ENCODE measurements around the gene HTT. TPM values are rescaled to one million over a fixed set of nuclear protein-coding genes. Genes with fewer than 3 reads are reported as not detected.

Gene HTT
- polyA plus RNA-seq, 3 donors, result 10.2 to 19.0 (median 12.2) TPM

- H3K27ac ChIP-seq (ENCODE audit: low read depth, low read length), result no peak overlapping the region
- 83 to 91% (median 87%) methylated on average over 23 of the region's 23 CpGs for WGBS, 3 donors
Observed at GRCh38 chr4:3234171-3235029, 159.9 kb downstream of the HTT start.

DNA sequence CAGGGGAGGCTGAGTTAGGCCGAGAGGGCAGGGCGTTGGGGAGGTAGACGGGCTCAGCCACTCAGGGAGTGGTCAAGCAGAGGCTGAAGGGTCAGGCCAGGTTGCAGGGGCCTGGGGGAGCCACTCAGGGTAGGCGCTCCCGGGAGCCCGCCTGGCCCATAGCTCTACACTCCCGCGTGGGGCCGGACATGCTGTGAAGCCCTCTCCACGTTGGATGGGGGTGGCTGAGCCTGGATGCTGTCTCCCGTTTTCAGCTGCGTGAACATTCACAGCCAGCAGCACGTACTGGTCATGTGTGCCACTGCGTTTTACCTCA is 160.5 kb downstream of the HTT start:
- whole genome bisulfite sequencing, 3 donors, result 89 to 93% (median 92%) methylated on average over 13 to 14 of the region's 14 CpGs
- H3K27ac ChIP-seq (ENCODE audit: low read depth, low read length), result no peak overlapping the region

DNA sequence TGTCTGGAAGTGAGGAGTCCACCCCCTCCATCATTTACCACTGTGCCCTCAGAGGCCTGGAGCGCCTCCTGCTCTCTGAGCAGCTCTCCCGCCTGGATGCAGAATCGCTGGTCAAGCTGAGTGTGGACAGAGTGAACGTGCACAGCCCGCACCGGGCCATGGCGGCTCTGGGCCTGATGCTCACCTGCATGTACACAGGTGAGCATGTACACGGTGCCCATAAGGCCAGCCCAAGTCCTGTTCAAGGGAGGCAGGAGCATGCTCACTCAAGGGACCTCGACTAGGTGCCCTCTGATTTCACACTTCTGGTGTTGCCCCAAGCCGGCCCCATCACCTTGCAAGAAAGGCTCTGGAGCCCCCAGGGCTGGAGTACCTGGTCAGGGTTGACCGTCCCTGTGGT is 161.1 kb downstream of the HTT start:
- WGBS, 3 donors, result 90 to 98% (median 95%) methylated on average over 11 of the region's 11 CpGs
- no peak overlapping the region for H3K27ac ChIP-seq (ENCODE audit: low read depth, low read length)

DNA sequence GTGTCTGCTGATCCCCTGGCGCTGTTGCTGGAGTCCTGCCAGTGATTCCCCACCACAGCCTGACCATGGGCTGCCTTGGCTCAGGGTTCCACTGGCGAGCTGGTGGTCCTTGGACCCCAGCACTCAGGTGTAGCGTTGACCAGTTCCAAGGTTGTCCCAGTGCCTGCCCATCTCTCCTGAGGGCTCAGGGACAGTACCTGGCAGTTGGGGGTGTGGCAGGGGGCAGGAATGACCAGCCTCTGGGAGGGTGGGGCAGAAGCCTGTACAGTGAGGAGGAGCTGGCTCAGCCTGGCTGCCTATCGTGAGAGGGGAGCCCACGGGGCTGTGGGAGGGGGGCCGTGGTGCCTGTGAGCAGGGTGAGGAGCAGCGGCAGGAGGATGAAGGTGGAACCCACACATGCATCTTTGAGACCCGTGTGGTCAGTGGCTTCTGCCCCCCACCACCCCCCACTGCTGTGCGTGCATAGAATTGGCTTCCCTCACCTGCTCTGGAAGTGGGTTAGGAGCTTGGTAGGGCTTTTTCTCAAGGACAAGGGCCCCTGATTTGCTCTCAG is 161.9 kb downstream of the HTT start:
- 84 to 90% (median 85%) methylated on average over 9 of the region's 9 CpGs for WGBS, 3 donors
- no peak overlapping the region for H3K27ac ChIP-seq (ENCODE audit: low read depth, low read length)

GRCh38 chr4:3237266-3237665 is 162.8 kb downstream of the HTT start:
- 94 to 97% (median 96%) methylated on average over 19 of the region's 19 CpGs for WGBS, 3 donors

GRCh38 chr4:3237712-3238560 is 163.5 kb downstream of the HTT start:
- 76 to 89% (median 88%) methylated on average over 26 of the region's 26 CpGs for WGBS, 3 donors

More at GRCh38 chr4:3237266-3237665, 162.8 kb downstream of the HTT start:
- no peak overlapping the region for H3K27ac ChIP-seq (ENCODE audit: low read depth, low read length)

DNA sequence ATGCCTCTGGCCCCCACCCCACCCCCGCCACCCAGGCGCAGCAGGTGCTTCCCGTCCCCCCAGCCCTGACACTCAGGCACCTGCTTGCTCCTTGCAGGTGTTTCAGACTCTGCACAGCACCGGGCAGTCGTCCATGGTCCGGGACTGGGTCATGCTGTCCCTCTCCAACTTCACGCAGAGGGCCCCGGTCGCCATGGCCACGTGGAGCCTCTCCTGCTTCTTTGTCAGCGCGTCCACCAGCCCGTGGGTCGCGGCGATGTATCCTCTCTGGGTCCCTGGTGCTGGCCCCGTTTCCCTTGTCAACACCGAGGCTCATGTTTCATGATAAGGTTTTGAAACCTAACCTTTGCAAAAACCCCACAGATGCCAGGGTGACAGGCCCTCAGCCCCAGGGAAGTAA is 164.2 kb downstream of the HTT start:
- 46 to 92% (median 90%) methylated on average over 18 of the region's 18 CpGs for WGBS, 3 donors

More at GRCh38 chr4:3237712-3238560, 163.5 kb downstream of the HTT start:
- no peak overlapping the region for H3K27ac ChIP-seq (ENCODE audit: low read depth, low read length)

DNA sequence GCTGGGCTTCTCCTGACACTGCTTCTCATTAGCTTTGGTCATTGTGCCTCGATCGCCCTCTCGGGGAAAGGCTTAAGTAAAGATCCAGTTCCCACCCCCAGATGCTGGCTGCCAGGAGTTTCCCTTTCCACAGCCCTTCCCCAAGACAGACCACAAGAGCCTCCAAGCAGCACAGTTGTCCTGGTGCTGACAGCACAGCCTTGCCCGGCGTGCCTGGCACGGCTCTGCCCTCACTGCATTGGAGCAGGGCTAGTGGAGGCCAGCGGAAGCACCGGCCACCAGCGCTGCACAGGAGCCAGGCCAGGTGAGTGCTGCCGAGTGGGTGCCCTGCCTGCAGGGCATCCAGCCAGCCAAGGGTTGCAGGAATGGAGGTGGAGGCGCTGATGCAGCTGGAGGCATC is 164.8 kb downstream of the HTT start:
- WGBS, 3 donors, result 61 to 95% (median 93%) methylated on average over 11 of the region's 11 CpGs
- H3K27ac ChIP-seq (ENCODE audit: low read depth, low read length), result no peak overlapping the region

More for the DNA sequence above, 164.2 kb downstream of the HTT start:
- no peak overlapping the region for H3K27ac ChIP-seq (ENCODE audit: low read depth, low read length)

GRCh38 chr4:3239998-3240920 is 165.8 kb downstream of the HTT start:
- WGBS, 3 donors, result 64 to 90% (median 89%) methylated on average over 29 of the region's 29 CpGs
- no peak overlapping the region for H3K27ac ChIP-seq (ENCODE audit: low read depth, low read length)

DNA sequence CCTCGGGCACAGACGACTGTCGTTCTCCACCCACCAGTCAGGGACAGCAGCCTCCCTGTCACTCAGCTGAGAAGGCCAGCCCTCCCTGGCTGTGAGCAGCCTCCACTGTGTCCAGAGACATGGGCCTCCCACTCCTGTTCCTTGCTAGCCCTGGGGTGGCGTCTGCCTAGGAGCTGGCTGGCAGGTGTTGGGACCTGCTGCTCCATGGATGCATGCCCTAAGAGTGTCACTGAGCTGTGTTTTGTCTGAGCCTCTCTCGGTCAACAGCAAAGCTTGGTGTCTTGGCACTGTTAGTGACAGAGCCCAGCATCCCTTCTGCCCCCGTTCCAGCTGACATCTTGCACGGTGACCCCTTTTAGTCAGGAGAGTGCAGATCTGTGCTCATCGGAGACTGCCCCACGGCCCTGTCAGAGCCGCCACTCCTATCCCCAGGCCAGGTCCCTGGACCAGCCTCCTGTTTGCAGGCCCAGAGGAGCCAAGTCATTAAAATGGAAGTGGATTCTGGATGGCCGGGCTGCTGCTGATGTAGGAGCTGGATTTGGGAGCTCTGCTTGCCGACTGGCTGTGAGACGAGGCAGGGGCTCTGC is 166.5 kb downstream of the HTT start:
- WGBS, 3 donors, result 69 to 80% (median 79%) methylated on average over 13 of the region's 13 CpGs
- no peak overlapping the region for H3K27ac ChIP-seq (ENCODE audit: low read depth, low read length)

DNA sequence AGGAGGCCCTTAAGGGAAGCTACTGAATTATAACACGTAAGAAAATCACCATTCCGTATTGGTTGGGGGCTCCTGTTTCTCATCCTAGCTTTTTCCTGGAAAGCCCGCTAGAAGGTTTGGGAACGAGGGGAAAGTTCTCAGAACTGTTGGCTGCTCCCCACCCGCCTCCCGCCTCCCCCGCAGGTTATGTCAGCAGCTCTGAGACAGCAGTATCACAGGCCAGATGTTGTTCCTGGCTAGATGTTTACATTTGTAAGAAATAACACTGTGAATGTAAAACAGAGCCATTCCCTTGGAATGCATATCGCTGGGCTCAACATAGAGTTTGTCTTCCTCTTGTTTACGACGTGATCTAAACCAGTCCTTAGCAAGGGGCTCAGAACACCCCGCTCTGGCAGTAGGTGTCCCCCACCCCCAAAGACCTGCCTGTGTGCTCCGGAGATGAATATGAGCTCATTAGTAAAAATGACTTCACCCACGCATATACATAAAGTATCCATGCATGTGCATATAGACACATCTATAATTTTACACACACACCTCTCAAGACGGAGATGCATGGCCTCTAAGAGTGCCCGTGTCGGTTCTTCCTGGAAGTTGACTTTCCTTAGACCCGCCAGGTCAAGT is 167.5 kb downstream of the HTT start:
- no peak overlapping the region for H3K27ac ChIP-seq (ENCODE audit: low read depth, low read length)
- WGBS, 3 donors, result 56 to 71% (median 67%) methylated on average over 17 of the region's 17 CpGs

DNA sequence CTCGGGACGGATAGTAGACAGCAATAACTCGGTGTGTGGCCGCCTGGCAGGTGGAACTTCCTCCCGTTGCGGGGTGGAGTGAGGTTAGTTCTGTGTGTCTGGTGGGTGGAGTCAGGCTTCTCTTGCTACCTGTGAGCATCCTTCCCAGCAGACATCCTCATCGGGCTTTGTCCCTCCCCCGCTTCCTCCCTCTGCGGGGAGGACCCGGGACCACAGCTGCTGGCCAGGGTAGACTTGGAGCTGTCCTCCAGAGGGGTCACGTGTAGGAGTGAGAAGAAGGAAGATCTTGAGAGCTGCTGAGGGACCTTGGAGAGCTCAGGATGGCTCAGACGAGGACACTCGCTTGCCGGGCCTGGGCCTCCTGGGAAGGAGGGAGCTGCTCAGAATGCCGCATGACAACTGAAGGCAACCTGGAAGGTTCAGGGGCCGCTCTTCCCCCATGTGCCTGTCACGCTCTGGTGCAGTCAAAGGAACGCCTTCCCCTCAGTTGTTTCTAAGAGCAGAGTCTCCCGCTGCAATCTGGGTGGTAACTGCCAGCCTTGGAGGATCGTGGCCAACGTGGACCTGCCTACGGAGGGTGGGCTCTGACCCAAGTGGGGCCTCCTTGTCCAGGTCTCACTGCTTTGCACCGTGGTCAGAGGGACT is 168.8 kb downstream of the HTT start:
- H3K27ac ChIP-seq (ENCODE audit: low read depth, low read length), result no peak overlapping the region
- 75 to 81% (median 79%) methylated on average over 23 of the region's 23 CpGs for WGBS, 3 donors

- 24 to 79% (median 69%) methylated on average over 1 of the region's 1 CpG for WGBS, 3 donors
Observed at GRCh38 chr4:3244002-3244401, 169.5 kb downstream of the HTT start.

DNA sequence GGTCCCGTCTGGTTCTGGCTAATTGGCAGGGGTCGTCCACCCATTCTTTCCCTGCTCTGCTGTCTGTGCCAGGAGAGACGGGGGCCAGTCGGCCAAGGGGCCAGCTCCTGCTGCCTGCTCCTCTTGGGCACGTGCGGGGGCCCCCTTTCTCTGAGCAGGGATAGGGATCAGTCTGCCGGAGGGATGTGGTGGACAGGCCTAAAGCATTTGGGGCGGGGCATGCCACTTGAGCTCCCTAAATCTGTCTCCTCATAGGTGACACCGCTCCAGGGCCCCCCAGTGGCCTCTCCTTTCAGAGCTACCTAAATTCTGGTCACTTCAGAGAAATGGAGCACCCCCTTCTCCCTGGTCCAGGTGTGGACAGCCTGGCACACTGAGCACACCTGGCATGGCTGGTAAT is 170.3 kb downstream of the HTT start:
- 75 to 92% (median 90%) methylated on average over 9 of the region's 9 CpGs for WGBS, 3 donors

More at GRCh38 chr4:3244002-3244401, 169.5 kb downstream of the HTT start:
- no peak overlapping the region for H3K27ac ChIP-seq (ENCODE audit: low read depth, low read length)

DNA sequence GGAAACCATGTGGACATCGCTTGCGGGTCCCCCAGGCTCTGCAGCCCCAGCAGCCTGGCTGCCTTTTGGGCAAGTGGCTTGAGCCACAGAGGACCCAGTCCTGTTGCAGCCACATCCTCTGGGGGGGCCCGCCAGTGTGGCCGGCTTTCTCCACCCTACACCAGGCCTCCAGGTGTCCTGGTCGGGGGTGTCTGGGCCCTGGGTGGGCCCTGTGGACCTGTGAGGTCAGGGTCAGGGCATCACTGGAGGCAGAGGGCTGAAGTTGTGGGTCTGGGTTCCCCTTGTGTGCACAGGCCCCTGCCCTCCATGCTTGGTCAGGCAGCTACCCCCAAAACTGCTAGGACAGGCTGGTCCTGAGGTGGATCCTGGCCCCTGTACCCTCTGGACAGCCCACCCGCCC is 171.2 kb downstream of the HTT start:
- WGBS, 3 donors, result 87 to 97% (median 87%) methylated on average over 6 of the region's 6 CpGs
- H3K27ac ChIP-seq (ENCODE audit: low read depth, low read length), result no peak overlapping the region

More for the DNA sequence above, 170.3 kb downstream of the HTT start:
- H3K27ac ChIP-seq (ENCODE audit: low read depth, low read length), result no peak overlapping the region

DNA sequence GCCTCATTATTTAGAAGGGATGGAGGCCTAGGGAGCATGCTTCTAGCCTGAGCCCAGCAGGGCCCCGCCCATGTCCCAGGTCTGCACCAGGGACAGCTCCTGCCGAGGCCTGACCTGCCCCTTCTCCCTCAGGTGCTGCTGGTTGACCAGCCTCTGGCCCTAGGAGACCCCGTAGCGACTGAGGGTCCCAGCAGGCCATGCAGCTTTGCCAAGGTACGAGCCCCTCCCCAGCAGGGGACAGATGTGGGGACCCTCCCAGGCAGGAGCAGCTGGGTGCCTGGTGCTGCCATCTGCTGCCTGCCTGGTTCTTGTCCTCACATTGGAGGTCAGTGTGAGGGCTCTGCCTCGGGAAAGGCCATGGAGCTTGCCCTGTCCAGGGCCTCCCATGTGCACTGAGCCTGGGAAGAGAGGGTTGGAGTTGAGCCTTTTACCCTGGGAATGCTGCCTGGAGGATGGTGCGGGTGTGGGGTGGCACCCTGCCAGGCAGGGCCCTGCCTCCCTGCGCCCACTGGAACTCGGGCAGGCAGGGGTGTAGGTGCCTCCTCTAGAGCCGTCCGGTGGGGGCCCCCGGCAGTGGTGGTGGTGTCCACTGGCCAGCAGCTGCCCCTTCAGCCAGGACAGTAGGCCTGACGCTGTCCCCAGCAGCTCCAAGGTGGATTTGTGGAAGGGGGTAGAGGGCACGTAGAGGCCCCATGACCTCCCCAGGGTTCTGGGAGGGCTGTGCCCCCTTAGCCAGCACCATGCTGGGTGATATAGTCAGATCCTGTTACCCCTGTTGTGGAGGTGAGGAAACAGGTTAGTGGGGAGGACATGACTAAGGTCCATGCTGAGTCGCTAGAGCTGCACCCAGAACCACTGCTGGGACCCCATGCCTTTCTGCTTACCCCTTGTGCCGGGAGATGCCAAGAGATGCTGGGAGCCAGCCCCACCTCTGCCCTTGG is 172.2 kb downstream of the HTT start:
- WGBS, 3 donors, result 76 to 84% (median 81%) methylated on average over 16 of the region's 16 CpGs
- no peak overlapping the region for H3K27ac ChIP-seq (ENCODE audit: low read depth, low read length)
